Measurements from ENCODE around the gene IBTK. TPM values are rescaled to one million over a fixed set of nuclear protein-coding genes. Genes with fewer than 3 reads are reported as not detected.
"Not testable (repeated sequence)": the region's sequence is repeated elsewhere in the genome, so short reads cannot be mapped to it uniquely, and the experiment has no call there.

The IBTK gene
- total and polyA plus RNA-seq, 4 donors: 14.1 to 66.8 (median 21.0) TPM

- Histone ChIP-seq H3K27me3 (ENCODE audit: control insufficient read depth in 4 of 4, insufficient read depth in 4 of 4, low read length in 3 of 4) (no peaks in the 10 kb centered on the region), H3K27ac (ENCODE audit: low read depth in 1 of 2, low read length in 2 of 2) (no peak overlapping the region), H3K9me3 (ENCODE audit: control insufficient read depth in 4 of 4, low read length in 3 of 4) (no peaks in the 10 kb centered on the region), H3K36me3 (ENCODE audit: control insufficient read depth in 4 of 4, insufficient read depth in 3 of 4, low read depth in 1 of 4, low read length in 3 of 4) (peaks cover 8 to 74% (median 60%) of the 10 kb centered on the region in 4 donors), H3K4me3 (ENCODE audit: low read depth in 1 of 3, low read length in 3 of 3) (no peak overlapping the region), H3K9ac (ENCODE audit: low read depth in 1 of 2, low read length in 2 of 2) (no peak overlapping the region), H3K4me1 (ENCODE audit: control insufficient read depth in 4 of 4, insufficient read depth in 4 of 4, low read length in 3 of 4) (no peaks in the 10 kb centered on the region)
- WGBS: 89% methylated on average over 4 of the region's 4 CpGs
- TF ChIP-seq CTCF (IDR thresholded peaks at IDR 0.05; ENCODE audit: low read depth, low read length, missing input control) (no peak), ATF3 (IDR thresholded peaks at IDR 0.05) (no peak), EGR1 (IDR thresholded peaks at IDR 0.05; ENCODE audit: low read depth in 2 of 2) (no peak), HNF4G (IDR thresholded peaks at IDR 0.05) (no peak), FOXA1 (IDR thresholded peaks at IDR 0.05) (no peak), RXRA (IDR thresholded peaks at IDR 0.05) (no peak), RAD21 (IDR thresholded peaks at IDR 0.05) (no peak), YY1 (IDR thresholded peaks at IDR 0.05) (no peak), TAF1 (conservative IDR thresholded peaks at IDR 0.05) (no peak), FOXA2 (IDR thresholded peaks at IDR 0.05) (no peak), NR2F2 (IDR thresholded peaks at IDR 0.05) (no peak), SP1 (IDR thresholded peaks at IDR 0.05) (no peak), GABPA (IDR thresholded peaks at IDR 0.05 in 1 of 2, conservative IDR thresholded peaks at IDR 0.05 in 1 of 2) (no peak), ZBTB33 (IDR thresholded peaks at IDR 0.05) (no peak)
- DNase-seq (ENCODE audit: low spot score): no peak
Measured at GRCh38 chr6:82197784-82198183, 49.8 kb downstream of the IBTK start.

- H3K4me3 ChIP-seq (ENCODE audit: low read depth in 1 of 3, low read length in 3 of 3); H3K9ac ChIP-seq (ENCODE audit: low read depth in 1 of 2, low read length in 2 of 2); H3K4me1 ChIP-seq (ENCODE audit: control insufficient read depth in 4 of 4, insufficient read depth in 4 of 4, low read length in 3 of 4); H3K27ac ChIP-seq (ENCODE audit: low read depth in 1 of 2, low read length in 2 of 2); H3K27me3 ChIP-seq (ENCODE audit: control insufficient read depth in 4 of 4, insufficient read depth in 4 of 4, low read length in 3 of 4); DNase-seq (ENCODE audit: low spot score); H3K9me3 ChIP-seq (ENCODE audit: control insufficient read depth in 4 of 4, low read length in 3 of 4): not testable (repeated sequence)
- WGBS: 90% methylated on average over 5 of the region's 5 CpGs
- peaks cover 8 to 71% (median 60%) of the 10 kb centered on the region in 4 donors for H3K36me3 ChIP-seq (ENCODE audit: control insufficient read depth in 4 of 4, insufficient read depth in 3 of 4, low read depth in 1 of 4, low read length in 3 of 4)
Measured at GRCh38 chr6:82197245-82197644, 50.3 kb downstream of the IBTK start.

GRCh38 chr6:82196161-82196560 lies 51.4 kb downstream of the IBTK start:
- Histone ChIP-seq H3K4me1 (ENCODE audit: control insufficient read depth in 4 of 4, insufficient read depth in 4 of 4, low read length in 3 of 4) (no peaks in the 10 kb centered on the region), H3K9ac (ENCODE audit: low read depth in 1 of 2, low read length in 2 of 2) (no peak overlapping the region), H3K4me3 (ENCODE audit: low read depth in 1 of 3, low read length in 3 of 3) (no peak overlapping the region), H3K36me3 (ENCODE audit: control insufficient read depth in 4 of 4, insufficient read depth in 3 of 4, low read depth in 1 of 4, low read length in 3 of 4) (peaks cover 8 to 73% (median 65%) of the 10 kb centered on the region in 4 donors), H3K27ac (ENCODE audit: low read depth in 1 of 2, low read length in 2 of 2) (no peak overlapping the region), H3K9me3 (ENCODE audit: control insufficient read depth in 4 of 4, low read length in 3 of 4) (no peaks in the 10 kb centered on the region), H3K27me3 (ENCODE audit: control insufficient read depth in 4 of 4, insufficient read depth in 4 of 4, low read length in 3 of 4) (no peaks in the 10 kb centered on the region)
- DNase-seq (ENCODE audit: low spot score): no peak
- no peak for TF ChIP-seq FOXA2 (IDR thresholded peaks at IDR 0.05)
- no peak for TF ChIP-seq JUND (IDR thresholded peaks at IDR 0.05)
- TF ChIP-seq RXRA (IDR thresholded peaks at IDR 0.05): no peak
- no peak for TF ChIP-seq YY1 (IDR thresholded peaks at IDR 0.05)
- TF ChIP-seq MAX (IDR thresholded peaks at IDR 0.05): no peak
- no peak for TF ChIP-seq TAF1 (conservative IDR thresholded peaks at IDR 0.05)
- no peak for TF ChIP-seq FOXA1 (IDR thresholded peaks at IDR 0.05)
- TF ChIP-seq HNF4A (conservative IDR thresholded peaks at IDR 0.05): no peak
- no peak for TF ChIP-seq REST (IDR thresholded peaks at IDR 0.05)
- TF ChIP-seq EGR1 (IDR thresholded peaks at IDR 0.05; ENCODE audit: low read depth in 2 of 2): no peak
- no peak for TF ChIP-seq SP1 (IDR thresholded peaks at IDR 0.05)
- TF ChIP-seq CTCF (IDR thresholded peaks at IDR 0.05; ENCODE audit: low read depth, low read length, missing input control): no peak
- no peak for TF ChIP-seq ATF3 (IDR thresholded peaks at IDR 0.05)
- no peak for TF ChIP-seq GABPA (IDR thresholded peaks at IDR 0.05 in 1 of 2, conservative IDR thresholded peaks at IDR 0.05 in 1 of 2)

Measured in liver (tissue), 9 donors.